K562 (cell line): Measurements from ENCODE around the gene USP31. TPM values are rescaled to one million over a fixed set of nuclear protein-coding genes. Genes with fewer than 3 reads are reported as not detected.

ENCODE experiments used
- ATAC-seq: fragments of 200-7000 bp; cut with Tn5 transposase; 3 replicates; pipeline ENCODE4 v1.9.1; 2020; ENCODE audit warnings: moderate library complexity
- BruUV-seq: library from RNA; stranded (reverse); fragments of 400-500 nt; replicated peaks from 2 replicates; lab custom pipeline; 2021; lab: Mats Ljungman, UMichigan
- CTCF ChIA-PET: fragments of 300-600 bp; formaldehyde crosslinking; extraction: SDS; loops from one replicate; lab custom pipeline; 2021; ENCODE audit warnings: low intra/inter-chr PET ratio; lab: Yijun Ruan, JAX
- POLR2A ChIA-PET: fragments of 300-600, 350-650 bp; sonication (Branson Sonifier 250); formaldehyde crosslinking; extraction: SDS; loops from one replicate; lab custom pipeline; 2021; ENCODE audit warnings: antibody characterized with exemption, inconsistent platforms; lab: Yijun Ruan, JAX
- DNase-seq, 4 experiments: peaks; one replicate each; pipeline versions ENCODE4 v3.0.0 to v3.0.0-alpha.2; 2011 to 2018; ENCODE audit warnings: low spot score in 3 of 4, mixed read lengths in 3 of 4; ENCODE audit errors: extremely low read depth in 1 of 4
- FAIRE-seq: peaks from 2 replicates; lab custom pipeline; 2011; peaks lifted over from hg19 to GRCh38; lab: Jason Lieb, UNC
- H2AFZ ChIP-seq: 2 replicates; pipeline ENCODE4 v1.6.0; 2011; ENCODE audit warnings: low read depth, low read length, control low read depth, inconsistent platforms
- H3K27ac ChIP-seq: fragments of 200-600 bp; 3 replicates; pipeline ENCODE4 v1.8.0; 2011; ENCODE audit warnings: low read depth, mild to moderate bottlenecking, control low read depth, inconsistent platforms, low read length, moderate library complexity, mixed read lengths; ENCODE audit errors: extremely low read depth
- H3K27me3 ChIP-seq, 2 experiments: fragments of 300-600 bp in 1 of 2; 2 replicates in 1 of 2; 3 replicates in 1 of 2; pipeline versions ENCODE4 v1.6.0 to v1.8.0; 2011; ENCODE audit warnings: inconsistent platforms in 2 of 2, low read length in 2 of 2, mild to moderate bottlenecking in 1 of 2, mixed read lengths in 1 of 2, moderate library complexity in 1 of 2; ENCODE audit not compliant: control insufficient read depth in 2 of 2, insufficient read depth in 2 of 2
- H3K36me3 ChIP-seq: fragments of 300-600 bp; 3 replicates; pipeline ENCODE4 v1.8.0; 2011; ENCODE audit warnings: mild to moderate bottlenecking, low read length, inconsistent platforms; ENCODE audit not compliant: control insufficient read depth, insufficient read depth
- H3K4me1 ChIP-seq, 2 experiments: fragments of 200-600 bp in 1 of 2; replicated peaks in 1 of 2; 2 replicates in 1 of 2; 3 replicates in 1 of 2; pipeline versions ENCODE4 v1.5.1 to v1.8.0; 2011; ENCODE audit warnings: inconsistent platforms in 2 of 2, low read length in 2 of 2, mild to moderate bottlenecking in 1 of 2, mixed read lengths in 1 of 2, moderate library complexity in 1 of 2; ENCODE audit not compliant: control insufficient read depth in 2 of 2, insufficient read depth in 2 of 2
- H3K4me2 ChIP-seq: 2 replicates; pipeline ENCODE4 v1.6.1; 2011; ENCODE audit warnings: low read length, control low read depth, inconsistent platforms, mixed read lengths; ENCODE audit not compliant: insufficient read depth
- H3K4me3 ChIP-seq: fragments of 200-600 bp; sonication (generic), shearing (Covaris generic); 2 replicates; pipeline ENCODE4 v1.5.1; 2016; ENCODE audit warnings: control low read depth, inconsistent platforms
- H3K79me2 ChIP-seq: fragments of 200-600 bp; 3 replicates; pipeline ENCODE4 v1.8.0; 2011; ENCODE audit warnings: low read length, inconsistent platforms; ENCODE audit not compliant: control insufficient read depth, insufficient read depth
- H3K9ac ChIP-seq, 2 experiments: 2 replicates each; pipeline versions ENCODE4 v1.6.0 to v1.6.1; 2011; ENCODE audit warnings: low read depth in 2 of 2, low read length in 2 of 2, control low read depth in 1 of 2, inconsistent platforms in 1 of 2, mild to moderate bottlenecking in 1 of 2, mixed read lengths in 1 of 2; ENCODE audit not compliant: insufficient read depth in 1 of 2
- H3K9me1 ChIP-seq: one replicate; pipeline ENCODE4 v1.6.0; 2011; ENCODE audit warnings: inconsistent platforms, mild to moderate bottlenecking, low read length, moderate library complexity; ENCODE audit not compliant: control insufficient read depth, insufficient read depth
- H3K9me3 ChIP-seq: replicated peaks from 2 replicates; pipeline ENCODE4 v1.5.1; 2011; ENCODE audit warnings: low read depth, low read length, inconsistent platforms; ENCODE audit not compliant: control insufficient read depth, insufficient read depth
- H4K20me1 ChIP-seq: replicated peaks from 2 replicates; pipeline ENCODE4 v1.6.1; 2011; ENCODE audit warnings: low read length, inconsistent platforms, mixed read lengths; ENCODE audit not compliant: control insufficient read depth, insufficient read depth
- BRD4 ChIP-seq: fragments of 200-600 bp; sonication (generic); IDR thresholded peaks from 2 replicates; pipeline ENCODE4 v1.6.1; 2017; ENCODE audit warnings: inconsistent platforms
- CXXC5 ChIP-seq: fragments of 250-450 bp; sonication (Bioruptor Pico); IDR thresholded peaks from 2 replicates; pipeline ENCODE4 v1.8.0; 2022; ENCODE audit warnings: inconsistent platforms, mild to moderate bottlenecking, moderate library complexity
- PYGO2 ChIP-seq: fragments of 450-650 bp; IDR thresholded peaks from 2 replicates; pipeline ENCODE4 v1.6.1; 2016; ENCODE audit warnings: mild to moderate bottlenecking, missing genetic modification characterization, moderate library complexity, missing compliant biosample characterization
- SIX5 ChIP-seq, 2 experiments: IDR thresholded peaks; 2 replicates each; pipeline ENCODE4 v1.6.1; 2011; ENCODE audit warnings: low read length in 2 of 2, borderline replicate concordance in 1 of 2, low read depth in 1 of 2, mild to moderate bottlenecking in 1 of 2, moderate library complexity in 1 of 2; ENCODE audit not compliant: insufficient read depth in 1 of 2
- TARDBP ChIP-seq: fragments of 450-650 bp; IDR thresholded peaks from 2 replicates; pipeline ENCODE4 v1.6.1; 2016
- ZNF12 ChIP-seq: sonication (generic); formaldehyde crosslinking; IDR thresholded peaks from 2 replicates; pipeline ENCODE4 v1.4.0; 2020; ENCODE audit warnings: mild to moderate bottlenecking, missing genetic modification reagents
- ZNF407 ChIP-seq: fragments of 450-650 bp; IDR thresholded peaks from 2 replicates; pipeline ENCODE4 v1.6.1; 2016; ENCODE audit warnings: low read depth
- ZNF778 ChIP-seq: fragments of 450-650 bp; formaldehyde crosslinking; IDR thresholded peaks from 2 replicates; pipeline ENCODE4 v1.4.0; 2020; ENCODE audit warnings: mild to moderate bottlenecking, moderate library complexity
- WGBS: fragments of 100-300 bp; shearing (Covaris generic); methylation state at CpG from one replicate; pipeline ENCODE4 v1.1.6; 2016; ENCODE audit warnings: low coverage, mixed read lengths; ENCODE audit not compliant: insufficient coverage; ENCODE audit errors: missing lambda C conversion rate; 5-methylcytosine and 5-hydroxymethylcytosine counted together
- in situ Hi-C: fragments of 300-500 bp; cut with MboI; formaldehyde crosslinking; loops from 4 replicates; pipeline ENCODE4 v1.15.0; 2018; ENCODE audit warnings: inconsistent platforms, mixed read lengths
- intact Hi-C: fragments of 100-400 bp; cut with micrococcal nuclease; formaldehyde crosslinking; loops from 2 replicates; pipeline ENCODE4 v1.14.2; 2022
- polyA plus RNA-seq, 8 experiments: library from polyadenylated mRNA; depleted of rRNA in 4 of 8; stranded (reverse) in 5 of 8; unstranded in 3 of 8; fragments of >200 nt; fragmentation: Nextera tagmentation in 2 of 8; fragmentation: Illumina TruSeq in 1 of 8; extraction: Ambion mirVana in 2 of 8; extraction: Trizol in 1 of 8; gene quantifications; 2 replicates each; pipeline versions ENCODE4 v1.2.1 to v1.2.3, GENCODE V29; 2011 to 2014; ENCODE audit warnings: inconsistent platforms in 1 of 8, missing spikeins in 1 of 8
- total RNA-seq, 7 experiments: library from RNA; depleted of rRNA in 6 of 7; stranded (reverse); fragments of >200 nt in 6 of 7; fragmentation: Illumina TruSeq in 2 of 7; extraction: Trizol in 2 of 7; gene quantifications; 2 replicates each; pipeline versions ENCODE4 v1.2.1 to v1.2.3, GENCODE V29; 2011 to 2021; ENCODE audit warnings: low replicate concordance in 1 of 7
- TF ChIP-seq, protein P1 (sequence below): fragments of 450-650 bp; IDR thresholded peaks from 2 replicates; pipeline ENCODE4 v1.6.1; 2017; ENCODE audit warnings: mild to moderate bottlenecking, moderate library complexity

The USP31 gene
- total and polyA plus RNA-seq, 9 of the 15 experiments (the other 6 are each of a cell fraction or from before 2014, with no cell fraction given), result 0.56 to 4.9 (median 2.9) TPM

DNA sequence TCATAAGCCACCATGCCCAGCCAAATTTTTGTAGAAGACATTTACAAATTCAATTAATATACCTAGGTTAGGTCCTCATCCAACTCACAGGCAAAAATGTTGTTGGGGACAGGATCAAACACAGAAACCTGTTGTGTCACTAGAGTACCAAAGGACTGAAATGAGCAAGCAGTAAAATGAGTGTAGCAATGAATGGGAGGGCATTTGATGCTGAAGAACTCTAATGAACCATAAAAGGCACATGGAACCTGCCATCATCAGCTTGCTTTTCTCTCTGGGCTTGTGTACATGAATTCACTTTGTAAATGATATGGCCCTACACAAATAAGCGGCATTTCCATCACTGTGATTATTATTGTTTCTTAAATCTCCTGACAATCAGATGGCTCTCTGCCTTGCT is 17.8 kb downstream of the USP31 start:
- H3K79me2 ChIP-seq, result peaks cover 18% of the 10 kb centered on the region; the same call in 2 of the 3 replicates
- H3K4me3 ChIP-seq, result no peak overlapping the region
- H3K4me2 ChIP-seq, result no peak overlapping the region
- H3K9me3 ChIP-seq, result no peaks in the 10 kb centered on the region
- ATAC-seq, result no peak
- no peak for DNase-seq
- H3K9ac ChIP-seq, result no peak overlapping the region
- no peaks in the 10 kb centered on the region for H3K36me3 ChIP-seq
- FAIRE-seq, result no peak
- no peak overlapping the region for H2AFZ ChIP-seq
- intact Hi-C loops (no loop called here), in situ Hi-C loops (no loop called here)
- peaks cover 0 to 17% of the 10 kb centered on the region in 2 experiments; a peak in 2 of 5 replicates for H3K4me1 ChIP-seq
- H4K20me1 ChIP-seq, result peaks cover 28% of the 10 kb centered on the region
- no peaks in the 10 kb centered on the region for H3K27me3 ChIP-seq
- no peak overlapping the region for H3K27ac ChIP-seq
- BruUV-seq, result no TSS peak
- ChIA-PET CTCF (no interaction called here), POLR2A (interaction anchor here (0.6 to 1.1 kb wide), 2 partner anchors 15 to 152 kb away, joined by 3 to 4 read pairs; no protein-coding TSS in a partner anchor)
- no peaks in the 10 kb centered on the region for H3K9me1 ChIP-seq
- TF ChIP-seq CXXC5, result no peak
- TF ChIP-seq PYGO2, result no peak
- TF ChIP-seq, protein P1, sequence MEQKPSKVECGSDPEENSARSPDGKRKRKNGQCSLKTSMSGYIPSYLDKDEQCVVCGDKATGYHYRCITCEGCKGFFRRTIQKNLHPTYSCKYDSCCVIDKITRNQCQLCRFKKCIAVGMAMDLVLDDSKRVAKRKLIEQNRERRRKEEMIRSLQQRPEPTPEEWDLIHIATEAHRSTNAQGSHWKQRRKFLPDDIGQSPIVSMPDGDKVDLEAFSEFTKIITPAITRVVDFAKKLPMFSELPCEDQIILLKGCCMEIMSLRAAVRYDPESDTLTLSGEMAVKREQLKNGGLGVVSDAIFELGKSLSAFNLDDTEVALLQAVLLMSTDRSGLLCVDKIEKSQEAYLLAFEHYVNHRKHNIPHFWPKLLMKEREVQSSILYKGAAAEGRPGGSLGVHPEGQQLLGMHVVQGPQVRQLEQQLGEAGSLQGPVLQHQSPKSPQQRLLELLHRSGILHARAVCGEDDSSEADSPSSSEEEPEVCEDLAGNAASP, result no peak
- no peak for TF ChIP-seq ZNF12 (CRISPR knock-in tag)
- TF ChIP-seq TARDBP, result no peak
- no peak for TF ChIP-seq ZNF407
- TF ChIP-seq BRD4, result no peak
- no peak for TF ChIP-seq ZNF778 (CRISPR knock-in tag)
- TF ChIP-seq SIX5 (IDR thresholded peaks at IDR 0.05; ENCODE audit: borderline replicate concordance in 1 of 2, insufficient read depth in 1 of 2, low read depth in 1 of 2, low read length in 2 of 2), result no peak
- WGBS, result 57% methylated on average over 1 of the region's 1 CpG
